Ammon's horn (tissue), 1 donor: ENCODE data around the gene AXIN1.

Source experiments
- DNase-seq: peaks from one replicate; pipeline ENCODE4 v3.0.0-alpha.2; 2016; ENCODE audit warnings: low spot score

The AXIN1 gene

GRCh38 chr16:240559-240958 is 112.0 kb downstream of the AXIN1 start:
- DNase-seq = no peak

GRCh38 chr16:239948-240277 is 112.6 kb downstream of the AXIN1 start:
- peak; percentile 67 for DNase-seq
